Activated CD8-positive, alpha-beta T cell treated with anti-CD3 and anti-CD28 coated beads for 36 hours (primary cell): ENCODE measurements around the gene SBF2. TPM values are rescaled to one million over a fixed set of nuclear protein-coding genes. Genes with fewer than 3 reads are reported as not detected.

ENCODE experiments used
- ATAC-seq: fragments of 200-7000 bp; cut with Tn5 transposase; one replicate; pipeline ENCODE4 v1.10.0; 2021; ENCODE audit warnings: mild to moderate bottlenecking, moderate library complexity
- CTCF ChIA-PET: fragments of 350-600 bp; sonication (Branson Sonifier 250); formaldehyde crosslinking; loops from one replicate; lab custom pipeline; 2021; ENCODE audit warnings: antibody characterized with exemption; lab: Charles Lee
- POLR2A ChIA-PET: fragments of 350-600 bp; sonication (Branson Sonifier 250); formaldehyde crosslinking; loops from one replicate; lab custom pipeline; 2021; ENCODE audit warnings: antibody characterized with exemption; lab: Charles Lee
- DNase-seq: peaks from one replicate; pipeline ENCODE4 v3.0.0-alpha.2; 2020
- H3K27ac Mint-ChIP-seq: one replicate; pipeline ENCODE4 v1.8.0; 2021; ENCODE audit warnings: mild to moderate bottlenecking, mixed read lengths
- H3K27me3 Mint-ChIP-seq: one replicate; pipeline ENCODE4 v1.8.0; 2021; ENCODE audit warnings: mixed read lengths
- H3K36me3 Mint-ChIP-seq: one replicate; pipeline ENCODE4 v1.8.0; 2021; ENCODE audit warnings: low read depth, mixed read lengths
- H3K4me1 Mint-ChIP-seq: one replicate; pipeline ENCODE4 v1.8.0; 2021; ENCODE audit warnings: low read depth, mixed read lengths
- H3K4me3 Mint-ChIP-seq: one replicate; pipeline ENCODE4 v1.8.0; 2021; ENCODE audit warnings: mild to moderate bottlenecking, moderate library complexity, mixed read lengths
- H3K9me3 Mint-ChIP-seq: one replicate; pipeline ENCODE4 v1.8.0; 2021; ENCODE audit warnings: mixed read lengths
- intact Hi-C: fragments of 100-400 bp; cut with micrococcal nuclease; formaldehyde crosslinking; loops from one replicate; pipeline ENCODE4 v1.10.0; 2022
- total RNA-seq, 2 experiments: library from RNA; stranded (reverse); gene quantifications; one replicate each; pipeline ENCODE4 v1.2.3, GENCODE V29; 2021
- TF ChIP-seq, protein P1 (sequence below): fragments of 200-600 bp; IDR thresholded peaks from one replicate; pipeline ENCODE4 v1.8.0; 2022; ENCODE audit warnings: antibody characterized with exemption, mild to moderate bottlenecking

Gene SBF2
- total RNA-seq, 2 experiments from 2014 or later, result 10.0 to 11.0 TPM

DNA sequence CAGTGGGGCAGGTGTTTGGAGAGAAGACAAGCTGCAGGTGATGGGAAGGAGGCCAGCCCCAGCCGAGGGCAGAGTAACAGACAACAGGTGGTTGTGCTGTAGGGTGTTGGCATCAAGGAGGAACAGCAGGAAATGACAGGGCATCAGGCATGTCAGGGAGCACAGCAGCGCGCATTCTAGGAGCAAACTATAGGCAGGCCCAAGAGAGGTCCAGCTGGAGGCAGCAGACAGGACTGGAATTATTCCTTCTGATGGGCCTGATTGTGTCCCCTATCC, 24.4 kb upstream of the SBF2 start:
- H3K27me3 Mint-ChIP-seq, result peaks cover 12% of the 10 kb centered on the region
- H3K27ac Mint-ChIP-seq, result peak overlapping the region; percentile 46
- TF ChIP-seq, protein P1, sequence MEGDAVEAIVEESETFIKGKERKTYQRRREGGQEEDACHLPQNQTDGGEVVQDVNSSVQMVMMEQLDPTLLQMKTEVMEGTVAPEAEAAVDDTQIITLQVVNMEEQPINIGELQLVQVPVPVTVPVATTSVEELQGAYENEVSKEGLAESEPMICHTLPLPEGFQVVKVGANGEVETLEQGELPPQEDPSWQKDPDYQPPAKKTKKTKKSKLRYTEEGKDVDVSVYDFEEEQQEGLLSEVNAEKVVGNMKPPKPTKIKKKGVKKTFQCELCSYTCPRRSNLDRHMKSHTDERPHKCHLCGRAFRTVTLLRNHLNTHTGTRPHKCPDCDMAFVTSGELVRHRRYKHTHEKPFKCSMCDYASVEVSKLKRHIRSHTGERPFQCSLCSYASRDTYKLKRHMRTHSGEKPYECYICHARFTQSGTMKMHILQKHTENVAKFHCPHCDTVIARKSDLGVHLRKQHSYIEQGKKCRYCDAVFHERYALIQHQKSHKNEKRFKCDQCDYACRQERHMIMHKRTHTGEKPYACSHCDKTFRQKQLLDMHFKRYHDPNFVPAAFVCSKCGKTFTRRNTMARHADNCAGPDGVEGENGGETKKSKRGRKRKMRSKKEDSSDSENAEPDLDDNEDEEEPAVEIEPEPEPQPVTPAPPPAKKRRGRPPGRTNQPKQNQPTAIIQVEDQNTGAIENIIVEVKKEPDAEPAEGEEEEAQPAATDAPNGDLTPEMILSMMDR, result no peak
- H3K4me1 Mint-ChIP-seq, result peaks cover 35% of the 10 kb centered on the region
- CTCF ChIA-PET, result interaction anchor here (1.1 to 1.8 kb wide), 3 partner anchors 10 to 570 kb away, joined by 3 to 10 read pairs (median 3); no protein-coding TSS in a partner anchor
- no peaks in the 10 kb centered on the region for H3K9me3 Mint-ChIP-seq
- intact Hi-C loops, result no loop called here
- ATAC-seq (no peak), DNase-seq (no peak)
- H3K4me3 Mint-ChIP-seq, result no peak overlapping the region
- POLR2A ChIA-PET, result interaction anchor here (0.6 kb wide), 1 partner anchor 27 kb away, joined by 3 read pairs; no protein-coding TSS in a partner anchor
- no peaks in the 10 kb centered on the region for H3K36me3 Mint-ChIP-seq

GRCh38 chr11:10317776-10318526, 23.9 kb upstream of the SBF2 start:
- ChIA-PET POLR2A (interaction anchor here (0.6 to 0.8 kb wide), 2 partner anchors 16 to 27 kb away, joined by 3 read pairs; no protein-coding TSS in a partner anchor), CTCF (interaction anchor here (0.8 to 1.8 kb wide), 4 partner anchors 10 to 569 kb away, joined by 3 to 10 read pairs (median 4); no protein-coding TSS in a partner anchor)
- peaks cover 31% of the 10 kb centered on the region for H3K4me1 Mint-ChIP-seq
- ATAC-seq (peak; percentile 67), DNase-seq (peak; percentile 61)
- no peak overlapping the region for H3K4me3 Mint-ChIP-seq
- peaks cover 11% of the 10 kb centered on the region for H3K27me3 Mint-ChIP-seq
- H3K27ac Mint-ChIP-seq, result peak overlapping the region; percentile 46
- TF ChIP-seq, protein P1, result no peak
- intact Hi-C loops, result no loop called here
- no peaks in the 10 kb centered on the region for H3K9me3 Mint-ChIP-seq
- H3K36me3 Mint-ChIP-seq, result no peaks in the 10 kb centered on the region

DNA sequence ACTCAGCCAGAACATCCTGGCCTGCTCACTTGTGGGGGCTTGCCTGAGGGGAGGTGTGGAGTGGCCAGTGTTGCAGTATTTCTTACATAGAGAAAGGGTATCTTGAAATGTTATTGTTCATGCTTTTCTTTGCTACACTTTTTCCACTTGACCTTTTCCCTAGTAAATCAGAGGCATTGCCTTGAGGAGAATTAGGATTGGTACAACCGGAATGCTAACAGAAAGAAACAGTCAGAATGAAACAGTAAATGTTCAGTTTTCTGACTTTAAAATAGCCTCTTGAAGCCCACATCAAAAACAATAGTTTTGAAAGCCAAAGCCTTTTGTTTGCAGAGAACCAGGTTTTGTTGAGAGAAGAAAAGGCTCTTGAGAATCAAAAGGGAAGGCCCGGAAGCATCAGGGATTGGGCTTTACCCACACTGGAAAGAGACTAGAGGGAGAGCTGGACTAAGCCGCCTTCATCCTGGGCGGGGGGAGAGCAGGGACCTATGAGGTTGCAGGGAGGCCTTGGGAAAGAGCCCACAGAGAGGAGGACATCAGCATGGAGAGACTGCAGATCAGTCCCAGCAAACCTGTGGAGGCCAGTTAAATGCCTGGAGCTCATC, 23.2 kb upstream of the SBF2 start:
- H3K27ac Mint-ChIP-seq, result peak overlapping the region; percentile 46
- intact Hi-C loops, result no loop called here
- ChIA-PET POLR2A (interaction anchor here (0.8 kb wide), 1 partner anchor 15 kb away, joined by 3 read pairs; no protein-coding TSS in a partner anchor), CTCF (interaction anchor here (0.8 to 1.8 kb wide), 4 partner anchors 9 to 568 kb away, joined by 3 to 10 read pairs (median 4); no protein-coding TSS in a partner anchor)
- H3K36me3 Mint-ChIP-seq, result no peaks in the 10 kb centered on the region
- H3K9me3 Mint-ChIP-seq, result no peaks in the 10 kb centered on the region
- H3K4me1 Mint-ChIP-seq, result peaks cover 25% of the 10 kb centered on the region
- no peak overlapping the region for H3K4me3 Mint-ChIP-seq
- H3K27me3 Mint-ChIP-seq, result peaks cover 15% of the 10 kb centered on the region
- ATAC-seq (no peak), DNase-seq (no peak)
- TF ChIP-seq, protein P1, result no peak

GRCh38 chr11:10315083-10315482, 21.1 kb upstream of the SBF2 start:
- TF ChIP-seq, protein P1, result no peak
- H3K27ac Mint-ChIP-seq, result no peak overlapping the region
- no peaks in the 10 kb centered on the region for H3K9me3 Mint-ChIP-seq
- peaks cover 28% of the 10 kb centered on the region for H3K4me1 Mint-ChIP-seq
- H3K27me3 Mint-ChIP-seq, result peaks cover 22% of the 10 kb centered on the region
- ChIA-PET POLR2A (interaction anchor here (1.2 kb wide), 1 partner anchor 17 kb away, joined by 5 read pairs; no protein-coding TSS in a partner anchor), CTCF (interaction anchor here (1.3 to 2.0 kb wide), 3 partner anchors 8 to 133 kb away, joined by 3 to 10 read pairs (median 6); partner anchors contain the start of gene ADM)
- no peak for DNase-seq
- intact Hi-C loops, result no loop called here
- no peak for ATAC-seq
- H3K4me3 Mint-ChIP-seq, result no peak overlapping the region
- H3K36me3 Mint-ChIP-seq, result no peaks in the 10 kb centered on the region
